Activated T-cell treated with anti-CD3 and anti-CD28 coated beads, Interleukin-2, amount 50 U/mL, for 24 hours (primary cell): ENCODE measurements around the gene IL1RL1.

ENCODE experiments used
- DNase-seq: peaks from one replicate; pipeline ENCODE4 v3.0.0-alpha.2; 2020
- H3K27ac Mint-ChIP-seq: 2 replicates; pipeline ENCODE4 v1.8.0; 2020; ENCODE audit warnings: mild to moderate bottlenecking, mixed read lengths
- H3K27me3 Mint-ChIP-seq: 2 replicates; pipeline ENCODE4 v1.8.0; 2020; ENCODE audit warnings: mixed read lengths
- H3K36me3 Mint-ChIP-seq: 2 replicates; pipeline ENCODE4 v1.8.0; 2020; ENCODE audit warnings: low read depth, mixed read lengths
- H3K4me1 Mint-ChIP-seq: 2 replicates; pipeline ENCODE4 v1.8.0; 2020; ENCODE audit warnings: low read depth, mixed read lengths
- H3K4me3 Mint-ChIP-seq: 2 replicates; pipeline ENCODE4 v1.8.0; 2020; ENCODE audit warnings: mild to moderate bottlenecking, moderate library complexity, mixed read lengths
- H3K9me3 Mint-ChIP-seq: 2 replicates; pipeline ENCODE4 v1.8.0; 2020; ENCODE audit warnings: mixed read lengths

IL1RL1 gene

GRCh38 chr2:102282678-102283091 lies 28.7 kb upstream of the IL1RL1 start:
- Mint-ChIP-seq H3K36me3 (no peaks in the 10 kb centered on the region), H3K4me3 (no peak overlapping the region), H3K9me3 (no peaks in the 10 kb centered on the region), H3K4me1 (peaks cover 5% of the 10 kb centered on the region), H3K27me3 (no peaks in the 10 kb centered on the region), H3K27ac (no peak overlapping the region)
- DNase-seq = no peak

GRCh38 chr2:102283996-102284395 lies 27.4 kb upstream of the IL1RL1 start:
- Mint-ChIP-seq H3K4me1 (no peaks in the 10 kb centered on the region), H3K27me3 (no peaks in the 10 kb centered on the region), H3K27ac (no peak overlapping the region), H3K36me3 (no peaks in the 10 kb centered on the region), H3K9me3 (no peaks in the 10 kb centered on the region), H3K4me3 (no peak overlapping the region)
- DNase-seq = no peak

GRCh38 chr2:102284611-102285010 lies 26.8 kb upstream of the IL1RL1 start:
- no peaks in the 10 kb centered on the region for H3K4me1 Mint-ChIP-seq
- no peak for DNase-seq
- no peak overlapping the region for H3K4me3 Mint-ChIP-seq
- no peaks in the 10 kb centered on the region for H3K36me3 Mint-ChIP-seq
- H3K27me3 Mint-ChIP-seq = no peaks in the 10 kb centered on the region
- no peak overlapping the region for H3K27ac Mint-ChIP-seq
- no peaks in the 10 kb centered on the region for H3K9me3 Mint-ChIP-seq

- no peak for DNase-seq
- Mint-ChIP-seq H3K27me3 (no peaks in the 10 kb centered on the region), H3K36me3 (no peaks in the 10 kb centered on the region), H3K4me1 (no peaks in the 10 kb centered on the region), H3K9me3 (no peaks in the 10 kb centered on the region), H3K4me3 (no peak overlapping the region), H3K27ac (no peak overlapping the region)
Observed at GRCh38 chr2:102285368-102285767, 26.0 kb upstream of the IL1RL1 start.

GRCh38 chr2:102286041-102286440 lies 25.3 kb upstream of the IL1RL1 start:
- Mint-ChIP-seq H3K4me3 (no peak overlapping the region), H3K27me3 (no peaks in the 10 kb centered on the region), H3K4me1 (peaks cover 3% of the 10 kb centered on the region)

GRCh38 chr2:102289129-102289528 lies 22.2 kb upstream of the IL1RL1 start:
- H3K27me3 Mint-ChIP-seq = peaks cover 6% of the 10 kb centered on the region
- H3K4me1 Mint-ChIP-seq = peaks cover 19% of the 10 kb centered on the region
- no peak overlapping the region for H3K4me3 Mint-ChIP-seq
- H3K9me3 Mint-ChIP-seq = no peaks in the 10 kb centered on the region
- no peak overlapping the region for H3K27ac Mint-ChIP-seq
- H3K36me3 Mint-ChIP-seq = no peaks in the 10 kb centered on the region
- DNase-seq = no peak

More at GRCh38 chr2:102286041-102286440, 25.3 kb upstream of the IL1RL1 start:
- DNase-seq = no peak
- H3K27ac Mint-ChIP-seq = no peak overlapping the region
- no peaks in the 10 kb centered on the region for H3K36me3 Mint-ChIP-seq
- no peaks in the 10 kb centered on the region for H3K9me3 Mint-ChIP-seq

GRCh38 chr2:102290594-102290993 lies 20.8 kb upstream of the IL1RL1 start:
- Mint-ChIP-seq H3K36me3 (no peaks in the 10 kb centered on the region), H3K9me3 (no peaks in the 10 kb centered on the region), H3K27ac (no peak overlapping the region), H3K4me1 (peaks cover 29% of the 10 kb centered on the region), H3K4me3 (no peak overlapping the region), H3K27me3 (peaks cover 6% of the 10 kb centered on the region)
- no peak for DNase-seq

GRCh38 chr2:102291319-102292075 lies 19.9 kb upstream of the IL1RL1 start:
- H3K27ac Mint-ChIP-seq = no peak overlapping the region
- no peak for DNase-seq

GRCh38 chr2:102294802-102295489 lies 16.4 kb upstream of the IL1RL1 start:
- no peak overlapping the region for H3K4me3 Mint-ChIP-seq
- H3K27me3 Mint-ChIP-seq = peaks cover 6% of the 10 kb centered on the region
- H3K36me3 Mint-ChIP-seq = no peaks in the 10 kb centered on the region
- H3K4me1 Mint-ChIP-seq = peaks cover 55% of the 10 kb centered on the region
- H3K27ac Mint-ChIP-seq = peak overlapping the region; percentile 50
- DNase-seq = no peak
- no peaks in the 10 kb centered on the region for H3K9me3 Mint-ChIP-seq

More at GRCh38 chr2:102291319-102292075, 19.9 kb upstream of the IL1RL1 start:
- H3K27me3 Mint-ChIP-seq = peaks cover 6% of the 10 kb centered on the region
- H3K4me1 Mint-ChIP-seq = peaks cover 37% of the 10 kb centered on the region
- H3K36me3 Mint-ChIP-seq = no peaks in the 10 kb centered on the region
- H3K9me3 Mint-ChIP-seq = no peaks in the 10 kb centered on the region
- H3K4me3 Mint-ChIP-seq = no peak overlapping the region

GRCh38 chr2:102295566-102295965 lies 15.8 kb upstream of the IL1RL1 start:
- no peaks in the 10 kb centered on the region for H3K36me3 Mint-ChIP-seq
- no peaks in the 10 kb centered on the region for H3K9me3 Mint-ChIP-seq
- H3K27me3 Mint-ChIP-seq = peaks cover 6% of the 10 kb centered on the region
- peaks cover 58% of the 10 kb centered on the region for H3K4me1 Mint-ChIP-seq
- DNase-seq = no peak
- H3K4me3 Mint-ChIP-seq = no peak overlapping the region
- peak overlapping the region; percentile 50 for H3K27ac Mint-ChIP-seq

- Mint-ChIP-seq H3K27ac (peak overlapping the region; percentile 86), H3K9me3 (no peaks in the 10 kb centered on the region), H3K36me3 (no peaks in the 10 kb centered on the region), H3K27me3 (peaks cover 6% of the 10 kb centered on the region), H3K4me1 (peaks cover 59% of the 10 kb centered on the region), H3K4me3 (no peak overlapping the region)
- no peak for DNase-seq
Observed at GRCh38 chr2:102296449-102296848, 14.9 kb upstream of the IL1RL1 start.

- no peak overlapping the region for H3K4me3 Mint-ChIP-seq
- peaks cover 1% of the 10 kb centered on the region for H3K27me3 Mint-ChIP-seq
- no peaks in the 10 kb centered on the region for H3K36me3 Mint-ChIP-seq
- DNase-seq = no peak
- no peaks in the 10 kb centered on the region for H3K9me3 Mint-ChIP-seq
- H3K4me1 Mint-ChIP-seq = peaks cover 59% of the 10 kb centered on the region
- no peak overlapping the region for H3K27ac Mint-ChIP-seq
Observed at GRCh38 chr2:102297891-102298290, 13.5 kb upstream of the IL1RL1 start.

- Mint-ChIP-seq H3K36me3 (no peaks in the 10 kb centered on the region), H3K27me3 (no peaks in the 10 kb centered on the region), H3K4me1 (peaks cover 66% of the 10 kb centered on the region), H3K4me3 (peak overlapping the region; percentile 52), H3K27ac (peak overlapping the region; percentile 93), H3K9me3 (no peaks in the 10 kb centered on the region)
- DNase-seq = peak; percentile 47
Observed at GRCh38 chr2:102301867-102302362, 9.4 kb upstream of the IL1RL1 start.

- no peaks in the 10 kb centered on the region for H3K36me3 Mint-ChIP-seq
Observed at GRCh38 chr2:102302458-102302857, 8.9 kb upstream of the IL1RL1 start.

GRCh38 chr2:102303589-102303988 lies 7.8 kb upstream of the IL1RL1 start:
- no peaks in the 10 kb centered on the region for H3K9me3 Mint-ChIP-seq
- peaks cover 58% of the 10 kb centered on the region for H3K4me1 Mint-ChIP-seq
- H3K27me3 Mint-ChIP-seq = no peaks in the 10 kb centered on the region
- DNase-seq = no peak
- H3K36me3 Mint-ChIP-seq = no peaks in the 10 kb centered on the region
- peak overlapping the region; percentile 51 for H3K27ac Mint-ChIP-seq
- H3K4me3 Mint-ChIP-seq = no peak overlapping the region

More at GRCh38 chr2:102302458-102302857, 8.9 kb upstream of the IL1RL1 start:
- peaks cover 66% of the 10 kb centered on the region for H3K4me1 Mint-ChIP-seq
- no peak overlapping the region for H3K27ac Mint-ChIP-seq
- DNase-seq = no peak
- no peaks in the 10 kb centered on the region for H3K9me3 Mint-ChIP-seq
- H3K4me3 Mint-ChIP-seq = no peak overlapping the region
- H3K27me3 Mint-ChIP-seq = no peaks in the 10 kb centered on the region
